H9 (cell line): ENCODE measurements around the gene SYNE2. TPM values are rescaled to one million over a fixed set of nuclear protein-coding genes. Genes with fewer than 3 reads are reported as not detected.

Experiments
- DNase-seq: peaks from one replicate; pipeline ENCODE4 v3.0.0-alpha.2; 2017
- H2AFZ ChIP-seq: one replicate; pipeline ENCODE4 v1.6.1; 2013; ENCODE audit warnings: mild to moderate bottlenecking, low read length, control low read depth, moderate library complexity
- H2AK5ac ChIP-seq: 2 replicates; pipeline ENCODE4 v1.6.1; 2013; ENCODE audit warnings: low read length, control low read depth, mixed read lengths; ENCODE audit not compliant: insufficient read length
- H2BK120ac ChIP-seq: one replicate; pipeline ENCODE4 v1.6.1; 2013; ENCODE audit warnings: low read depth, mild to moderate bottlenecking, low read length, control low read depth, inconsistent platforms; ENCODE audit not compliant: poor library complexity, severe bottlenecking
- H2BK12ac ChIP-seq: 2 replicates; pipeline ENCODE4 v1.6.1; 2013; ENCODE audit warnings: low read length, control low read depth, mixed read lengths, low read depth; ENCODE audit not compliant: insufficient read length
- H2BK15ac ChIP-seq: 2 replicates; pipeline ENCODE4 v1.6.1; 2013; ENCODE audit warnings: low read depth, low read length, control low read depth
- H2BK20ac ChIP-seq: one replicate; pipeline ENCODE4 v1.6.1; 2013; ENCODE audit warnings: low read depth, mild to moderate bottlenecking, low read length, control low read depth, inconsistent platforms; ENCODE audit not compliant: poor library complexity, severe bottlenecking
- H2BK5ac ChIP-seq: 2 replicates; pipeline ENCODE4 v1.6.1; 2013; ENCODE audit warnings: low read length, control low read depth, mixed read lengths; ENCODE audit not compliant: insufficient read length
- H3K14ac ChIP-seq: 2 replicates; pipeline ENCODE4 v1.6.1; 2013; ENCODE audit warnings: low read length, control low read depth; ENCODE audit not compliant: insufficient read depth
- H3K18ac ChIP-seq: 2 replicates; pipeline ENCODE4 v1.6.1; 2013; ENCODE audit warnings: low read depth, mild to moderate bottlenecking, mixed read lengths, low read length, control low read depth; ENCODE audit not compliant: insufficient read length
- H3K23ac ChIP-seq: 2 replicates; pipeline ENCODE4 v1.6.1; 2013; ENCODE audit warnings: low read length, control low read depth, mixed read lengths, low read depth; ENCODE audit not compliant: insufficient read length
- H3K23me2 ChIP-seq: 2 replicates; pipeline ENCODE4 v1.6.1; 2013; ENCODE audit warnings: low read depth, mild to moderate bottlenecking, mixed read lengths, low read length, control low read depth; ENCODE audit not compliant: insufficient read length, poor library complexity, severe bottlenecking
- H3K27ac ChIP-seq: 2 replicates; pipeline ENCODE4 v1.5.1; 2013; ENCODE audit warnings: low read length, control low read depth, mixed read lengths, low read depth; ENCODE audit not compliant: insufficient read length
- H3K27me3 ChIP-seq: 2 replicates; pipeline ENCODE4 v1.6.1; 2013; ENCODE audit warnings: low read length, control low read depth, inconsistent platforms; ENCODE audit not compliant: insufficient read depth
- H3K4ac ChIP-seq: 2 replicates; pipeline ENCODE4 v1.6.1; 2013; ENCODE audit warnings: low read depth, mild to moderate bottlenecking, control low read depth, inconsistent platforms, low read length, moderate library complexity
- H3K4me1 ChIP-seq: 2 replicates; pipeline ENCODE4 v1.6.1; 2013; ENCODE audit warnings: low read length, control low read depth, inconsistent platforms; ENCODE audit not compliant: insufficient read depth
- H3K4me2 ChIP-seq: 2 replicates; pipeline ENCODE4 v1.6.1; 2013; ENCODE audit warnings: low read length, control low read depth, mixed read lengths; ENCODE audit not compliant: insufficient read length, insufficient read depth
- H3K56ac ChIP-seq: 2 replicates; pipeline ENCODE4 v1.6.1; 2013; ENCODE audit warnings: low read depth, mild to moderate bottlenecking, mixed read lengths, low read length, control low read depth; ENCODE audit not compliant: insufficient read length
- H3K79me1 ChIP-seq: 2 replicates; pipeline ENCODE4 v1.6.1; 2013; ENCODE audit warnings: low read depth, mild to moderate bottlenecking, moderate library complexity, low read length, control low read depth, inconsistent platforms; ENCODE audit not compliant: insufficient read depth, poor library complexity, severe bottlenecking
- H3K79me2 ChIP-seq: 2 replicates; pipeline ENCODE4 v1.6.1; 2013; ENCODE audit warnings: low read length, control low read depth, inconsistent platforms; ENCODE audit not compliant: insufficient read depth
- H3K9ac ChIP-seq: 2 replicates; pipeline ENCODE4 v1.6.1; 2013; ENCODE audit warnings: low read length, control low read depth, mixed read lengths; ENCODE audit not compliant: insufficient read length; ENCODE audit errors: extremely low read depth
- H3K9me3 ChIP-seq: one replicate; pipeline ENCODE4 v1.6.1; 2013; ENCODE audit warnings: low read depth, low read length, inconsistent platforms; ENCODE audit not compliant: control insufficient read depth
- H3T11ph ChIP-seq: one replicate; pipeline ENCODE4 v1.6.1; 2013; ENCODE audit warnings: mild to moderate bottlenecking, low read length, control low read depth, inconsistent platforms
- H4K20me1 ChIP-seq: one replicate; pipeline ENCODE4 v1.6.1; 2013; ENCODE audit not compliant: control insufficient read depth, insufficient read length, insufficient read depth
- H4K5ac ChIP-seq: 2 replicates; pipeline ENCODE4 v1.6.1; 2013; ENCODE audit warnings: low read depth, mild to moderate bottlenecking, mixed read lengths, low read length, control low read depth; ENCODE audit not compliant: insufficient read length
- H4K8ac ChIP-seq: replicated peaks from 2 replicates; pipeline ENCODE4 v1.6.1; 2013; ENCODE audit warnings: low read length, control low read depth, mixed read lengths, low read depth; ENCODE audit not compliant: insufficient read length
- H4K91ac ChIP-seq: 2 replicates; pipeline ENCODE4 v1.6.1; 2013; ENCODE audit warnings: low read depth, mild to moderate bottlenecking, moderate library complexity, mixed read lengths, low read length, control low read depth; ENCODE audit not compliant: insufficient read length
- H3K27ac Mint-ChIP-seq, 3 experiments: 2 replicates in 2 of 3; 3 replicates in 1 of 3; pipeline ENCODE4 v1.8.0; 2020 to 2021; ENCODE audit warnings: mixed read lengths in 3 of 3, mild to moderate bottlenecking in 1 of 3, moderate library complexity in 1 of 3
- H3K27me3 Mint-ChIP-seq: 2 replicates; pipeline ENCODE4 v1.8.0; 2021; ENCODE audit warnings: low read depth, mild to moderate bottlenecking, moderate library complexity, mixed read lengths
- H3K36me3 Mint-ChIP-seq, 3 experiments: 2 replicates in 2 of 3; 3 replicates in 1 of 3; pipeline ENCODE4 v1.8.0; 2020 to 2021; ENCODE audit warnings: low read depth in 3 of 3, mixed read lengths in 3 of 3; ENCODE audit not compliant: insufficient read depth in 1 of 3
- H3K4me1 Mint-ChIP-seq, 2 experiments: 2 replicates each; pipeline ENCODE4 v1.8.0; 2020; ENCODE audit warnings: mixed read lengths in 2 of 2
- H3K4me3 Mint-ChIP-seq, 2 experiments: 2 replicates in 1 of 2; 3 replicates in 1 of 2; pipeline ENCODE4 v1.8.0; 2020 to 2021; ENCODE audit warnings: mild to moderate bottlenecking in 2 of 2, mixed read lengths in 2 of 2, moderate library complexity in 1 of 2
- H3K9me3 Mint-ChIP-seq, 2 experiments: 2 replicates in 1 of 2; 3 replicates in 1 of 2; pipeline ENCODE4 v1.8.0; 2020; ENCODE audit warnings: mild to moderate bottlenecking in 2 of 2, mixed read lengths in 2 of 2, moderate library complexity in 1 of 2
- WGBS: extraction: QIAGEN DNeasy Blood & Tissue Kit; methylation state at CpG from one replicate; pipeline ENCODE4 v1.1.7; 2013; ENCODE audit warnings: missing lambda C conversion rate, low lambda C conversion rate, mixed read lengths; ENCODE audit not compliant: insufficient read length; ENCODE audit errors: extremely low coverage; 5-methylcytosine and 5-hydroxymethylcytosine counted together
- total RNA-seq: library from RNA; stranded (reverse); gene quantifications from 2 replicates; pipeline ENCODE4 v1.2.1, GENCODE V29; 2021
- TF ChIP-seq, protein P1 (sequence below): fragments of 200-600 bp; sonication (generic); conservative IDR thresholded peaks from 3 replicates; pipeline ENCODE4 v1.8.0; 2021; ENCODE audit warnings: antibody characterized with exemption, mild to moderate bottlenecking

SYNE2 gene
- total RNA-seq, 1 experiment from 2014 or later, result 43.3 TPM

- WGBS, result no CpG with 5 or more reads among the region's 4 CpGs
- Histone ChIP-seq H3K4me2 (no peak overlapping the region), H2BK12ac (no peak overlapping the region), H3K79me1 (no peaks in the 10 kb centered on the region), H4K5ac (no peak overlapping the region), H3K9ac (no peak overlapping the region), H2AK5ac (no peak overlapping the region), H4K8ac (no peak overlapping the region), H2BK120ac (no peak overlapping the region), H3K18ac (no peak overlapping the region), H2BK5ac (no peak overlapping the region), H4K20me1 (no peaks in the 10 kb centered on the region), H2AFZ (no peak overlapping the region), H3K56ac (no peak overlapping the region), H3K4ac (no peak overlapping the region), H2BK20ac (no peak overlapping the region), H4K91ac (no peak overlapping the region), H3K79me2 (no peaks in the 10 kb centered on the region), H3K23me2 (no peaks in the 10 kb centered on the region), H3K9me3 (no peaks in the 10 kb centered on the region), H3K4me1 (no peaks in the 10 kb centered on the region), H3K27ac (no peak overlapping the region), H2BK15ac (no peak overlapping the region), H3K23ac (no peak overlapping the region), H3K27me3 (no peaks in the 10 kb centered on the region), H3K14ac (no peak overlapping the region), H3T11ph (no peak overlapping the region)
- peaks cover 2% of the 10 kb centered on the region in 2 experiments; a peak in 2 of 5 replicates for H3K9me3 Mint-ChIP-seq
- no peak overlapping the region for H3K27ac Mint-ChIP-seq
- no peak overlapping the region for H3K4me3 Mint-ChIP-seq
- no peak for DNase-seq
- TF ChIP-seq, protein P1, sequence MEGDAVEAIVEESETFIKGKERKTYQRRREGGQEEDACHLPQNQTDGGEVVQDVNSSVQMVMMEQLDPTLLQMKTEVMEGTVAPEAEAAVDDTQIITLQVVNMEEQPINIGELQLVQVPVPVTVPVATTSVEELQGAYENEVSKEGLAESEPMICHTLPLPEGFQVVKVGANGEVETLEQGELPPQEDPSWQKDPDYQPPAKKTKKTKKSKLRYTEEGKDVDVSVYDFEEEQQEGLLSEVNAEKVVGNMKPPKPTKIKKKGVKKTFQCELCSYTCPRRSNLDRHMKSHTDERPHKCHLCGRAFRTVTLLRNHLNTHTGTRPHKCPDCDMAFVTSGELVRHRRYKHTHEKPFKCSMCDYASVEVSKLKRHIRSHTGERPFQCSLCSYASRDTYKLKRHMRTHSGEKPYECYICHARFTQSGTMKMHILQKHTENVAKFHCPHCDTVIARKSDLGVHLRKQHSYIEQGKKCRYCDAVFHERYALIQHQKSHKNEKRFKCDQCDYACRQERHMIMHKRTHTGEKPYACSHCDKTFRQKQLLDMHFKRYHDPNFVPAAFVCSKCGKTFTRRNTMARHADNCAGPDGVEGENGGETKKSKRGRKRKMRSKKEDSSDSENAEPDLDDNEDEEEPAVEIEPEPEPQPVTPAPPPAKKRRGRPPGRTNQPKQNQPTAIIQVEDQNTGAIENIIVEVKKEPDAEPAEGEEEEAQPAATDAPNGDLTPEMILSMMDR, result no peak
- H3K27me3 Mint-ChIP-seq, result no peaks in the 10 kb centered on the region; the same call in 1 of the 2 replicates
- H3K36me3 Mint-ChIP-seq, result no peaks in the 10 kb centered on the region; a peak in 1 of 7 replicates
- peaks cover 0 to 2% of the 10 kb centered on the region in 2 experiments; a peak in 1 of 4 replicates for H3K4me1 Mint-ChIP-seq
Measured at GRCh38 chr14:64245491-64245890, 392.7 kb downstream of the SYNE2 start.
